Neural cell (in vitro differentiated cells): ENCODE results near the gene OTUD4. TPM values are rescaled to one million over a fixed set of nuclear protein-coding genes. Genes with fewer than 3 reads are reported as not detected.
A peak's percentile ranks its signal among the peaks of the same experiment; 100 is the strongest.
"Not testable (repeated sequence)": the region's sequence is repeated elsewhere in the genome, so short reads cannot be mapped to it uniquely, and the experiment has no call there.

ENCODE experiments used
- H2AFZ ChIP-seq: fragments of 200-600, 300-800 bp; sonication (generic), shearing (Covaris generic); 2 replicates; pipeline ENCODE4 v1.6.0; 2014; ENCODE audit warnings: low read depth, mild to moderate bottlenecking, antibody characterized with exemption, low read length, moderate library complexity
- H3F3A ChIP-seq: fragments of 200-600 bp; shearing (Covaris generic); 2 replicates; pipeline ENCODE4 v1.6.1; 2016; ENCODE audit warnings: mild to moderate bottlenecking, moderate library complexity, mixed read lengths, antibody characterized with exemption, low read length; ENCODE audit not compliant: insufficient read depth, poor library complexity, severe bottlenecking
- H3K27ac ChIP-seq: fragments of 200-600, 300-800 bp; sonication (generic), shearing (Covaris generic); 2 replicates; pipeline ENCODE4 v1.5.1; 2014; ENCODE audit warnings: mild to moderate bottlenecking, low read length, moderate library complexity
- H3K27me3 ChIP-seq: fragments of 300-800, 200-600 bp; sonication (generic), shearing (Covaris generic); 2 replicates; pipeline ENCODE4 v1.6.0; 2014; ENCODE audit warnings: mild to moderate bottlenecking, low read depth, low read length, moderate library complexity; ENCODE audit not compliant: insufficient read depth
- H3K36me3 ChIP-seq: fragments of 300-800, 200-600 bp; sonication (generic), shearing (Covaris generic); 2 replicates; pipeline ENCODE4 v1.5.1; 2014; ENCODE audit warnings: mild to moderate bottlenecking, antibody characterized with exemption, low read length, moderate library complexity; ENCODE audit not compliant: insufficient read depth
- H3K4me2 ChIP-seq: fragments of 300-800, 200-600 bp; sonication (generic), shearing (Covaris generic); 2 replicates; pipeline ENCODE4 v1.6.0; 2014; ENCODE audit warnings: mild to moderate bottlenecking, low read length
- H3K4me3 ChIP-seq: fragments of 300-800, 200-600 bp; sonication (generic), shearing (Covaris generic); 2 replicates; pipeline ENCODE4 v1.5.1; 2014; ENCODE audit warnings: mild to moderate bottlenecking, low read length, moderate library complexity
- H3K79me2 ChIP-seq: fragments of 200-600 bp; shearing (Covaris generic); replicated peaks from 2 replicates; pipeline ENCODE4 v1.6.0; 2014; ENCODE audit warnings: mild to moderate bottlenecking, low read length, moderate library complexity; ENCODE audit not compliant: insufficient read depth
- H3K9ac ChIP-seq: fragments of 300-800, 200-600 bp; sonication (generic), shearing (Covaris generic); 2 replicates; pipeline ENCODE4 v1.6.1; 2016; ENCODE audit warnings: mild to moderate bottlenecking, low read length, mixed read lengths
- H3K9me2 ChIP-seq: fragments of 200-600 bp; shearing (Covaris generic); 2 replicates; pipeline ENCODE4 v1.6.1; 2016; ENCODE audit warnings: mild to moderate bottlenecking, low read length, mixed read lengths; ENCODE audit not compliant: insufficient read depth
- H3K9me3 ChIP-seq: fragments of 200-600, 300-800 bp; sonication (generic), shearing (Covaris generic); 2 replicates; pipeline ENCODE4 v1.6.1; 2016; ENCODE audit warnings: mild to moderate bottlenecking, mixed run types, low read length, moderate library complexity, mixed read lengths
- H4K20me1 ChIP-seq: fragments of 200-600 bp; shearing (Covaris generic); 2 replicates; pipeline ENCODE4 v1.6.1; 2016; ENCODE audit warnings: mild to moderate bottlenecking, mixed run types; ENCODE audit not compliant: insufficient read depth
- EP300 ChIP-seq: fragments of 450-650 bp; conservative IDR thresholded peaks from 2 replicates; pipeline ENCODE4 v1.6.1; 2014; ENCODE audit warnings: antibody characterized with exemption, mild to moderate bottlenecking, moderate library complexity; ENCODE audit not compliant: poor library complexity, severe bottlenecking
- EZH2 ChIP-seq: fragments of 200-600, 300-800 bp; shearing (Covaris generic), sonication (generic); IDR thresholded peaks from 2 replicates; pipeline ENCODE4 v1.6.1; 2014; ENCODE audit warnings: antibody characterized with exemption, low read length, borderline replicate concordance, mild to moderate bottlenecking; ENCODE audit not compliant: insufficient read depth, poor library complexity, severe bottlenecking
- MXI1 ChIP-seq: fragments of 450-650 bp; conservative IDR thresholded peaks from 2 replicates; pipeline ENCODE4 v1.6.1; 2014; ENCODE audit warnings: antibody characterized with exemption, mild to moderate bottlenecking; ENCODE audit not compliant: poor library complexity, severe bottlenecking
- POLR2AphosphoS5 ChIP-seq: IDR thresholded peaks from 2 replicates; pipeline ENCODE4 v1.6.1; 2012
- RAD21 ChIP-seq: fragments of 450-650 bp; conservative IDR thresholded peaks from 2 replicates; pipeline ENCODE4 v1.6.1; 2014; ENCODE audit warnings: antibody characterized with exemption, mild to moderate bottlenecking, moderate library complexity
- SMC3 ChIP-seq: fragments of 450-650 bp; conservative IDR thresholded peaks from 2 replicates; pipeline ENCODE4 v1.6.1; 2014; ENCODE audit warnings: antibody characterized with exemption, mild to moderate bottlenecking, moderate library complexity; ENCODE audit not compliant: poor library complexity
- TAF1 ChIP-seq: IDR thresholded peaks from 2 replicates; pipeline ENCODE4 v1.6.1; 2012; ENCODE audit warnings: low read depth
- polyA plus RNA-seq: library from polyadenylated mRNA; depleted of rRNA; stranded (reverse); fragments of >200 nt; gene quantifications from 2 replicates; pipeline ENCODE4 v1.2.3, GENCODE V29; 2014
- TF ChIP-seq, protein P1 (sequence below): IDR thresholded peaks from 2 replicates; pipeline ENCODE4 v1.6.1; 2012; ENCODE audit warnings: borderline replicate concordance
- TF ChIP-seq, protein P2 (sequence below): fragments of 450-650 bp; IDR thresholded peaks from 2 replicates; pipeline ENCODE4 v1.5.1; 2014; ENCODE audit warnings: antibody characterized with exemption, mild to moderate bottlenecking, moderate library complexity; ENCODE audit not compliant: poor library complexity, severe bottlenecking

Gene OTUD4
- polyA plus RNA-seq, 1 donor from 2014 or later = 15.1 TPM

DNA sequence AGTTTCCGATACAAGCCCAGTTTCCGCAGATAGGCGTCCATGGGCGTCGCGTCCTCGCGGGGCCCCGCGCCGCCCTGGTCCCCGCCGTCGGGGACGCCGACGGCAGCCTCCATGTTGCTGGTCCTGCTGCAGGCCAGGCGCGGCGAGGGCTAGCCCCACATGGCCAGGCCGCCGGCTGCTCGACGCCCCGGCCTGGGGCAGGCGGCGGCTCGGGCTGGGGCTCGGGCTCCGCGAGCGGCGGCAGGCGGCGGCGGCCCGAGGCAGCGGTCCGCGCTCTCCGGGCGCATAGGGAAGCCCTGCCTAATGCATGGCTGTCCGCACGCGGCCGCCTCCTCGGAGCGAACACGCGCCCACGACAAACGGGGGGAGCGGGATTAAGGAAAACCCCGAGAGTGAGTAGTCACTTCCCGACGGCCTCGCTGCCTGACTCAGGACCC is 510 bp downstream of the OTUD4 start:
- TF ChIP-seq MXI1 = peak; percentile 11
- not testable (repeated sequence) for H3K27me3 ChIP-seq, H4K20me1 ChIP-seq, H3K9me3 ChIP-seq, H3F3A ChIP-seq, H3K4me2 ChIP-seq, H3K36me3 ChIP-seq, H3K9me2 ChIP-seq
- H3K4me3 ChIP-seq = peak overlapping the region; percentile 84
- H3K79me2 ChIP-seq = peaks cover 42% of the 10 kb centered on the region
- peak overlapping the region; percentile 81 for H3K9ac ChIP-seq
- H2AFZ ChIP-seq = peak overlapping the region; percentile 27
- peak overlapping the region; percentile 68 for H3K27ac ChIP-seq

DNA sequence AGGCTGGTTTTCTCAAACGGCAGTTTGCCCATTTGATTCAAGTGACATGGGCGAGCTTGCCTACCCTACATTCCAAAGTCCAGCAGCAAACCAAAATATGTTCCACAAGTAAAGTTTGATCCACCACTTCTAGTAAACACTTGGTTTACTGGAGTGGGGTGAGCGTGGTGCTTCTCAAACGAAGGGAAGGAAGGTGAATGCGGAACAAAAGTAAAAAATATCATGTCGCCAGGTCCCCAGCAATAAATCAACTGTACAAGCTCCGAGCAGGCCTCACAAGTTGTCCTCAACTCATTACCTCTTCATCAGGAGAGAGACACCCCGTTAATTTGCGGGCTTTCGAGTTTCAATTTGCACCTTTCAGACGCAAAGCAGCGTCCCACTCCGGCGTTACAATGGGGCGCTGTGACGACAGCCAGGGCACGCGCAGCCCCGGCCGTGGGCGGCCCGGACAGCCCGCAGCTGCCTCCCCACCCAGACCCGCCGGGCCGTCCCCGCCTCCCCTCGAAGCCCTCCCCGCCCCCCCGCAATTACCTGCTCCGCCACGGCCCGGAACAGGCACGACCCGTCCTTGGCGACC is 1.0 kb downstream of the OTUD4 start:
- Histone ChIP-seq H3K9me3 (no peaks in the 10 kb centered on the region), H4K20me1 (no peaks in the 10 kb centered on the region), H3K4me2 (peak overlapping the region; percentile 56), H3K9ac (peak overlapping the region; percentile 81), H3K27ac (no peak overlapping the region), H3K79me2 (peaks cover 45% of the 10 kb centered on the region), H3F3A (peaks cover 3% of the 10 kb centered on the region), H3K36me3 (no peaks in the 10 kb centered on the region), H2AFZ (peak overlapping the region; percentile 5), H3K4me3 (peak overlapping the region; percentile 84), H3K27me3 (no peaks in the 10 kb centered on the region), H3K9me2 (no peaks in the 10 kb centered on the region)
- TF ChIP-seq EP300 = no peak
- TF ChIP-seq POLR2AphosphoS5 = no peak
- no peak for TF ChIP-seq EZH2
- TF ChIP-seq RAD21 = no peak
- TF ChIP-seq SMC3 = no peak
- no peak for TF ChIP-seq MXI1
- TF ChIP-seq TAF1 = no peak
- TF ChIP-seq, protein P1, sequence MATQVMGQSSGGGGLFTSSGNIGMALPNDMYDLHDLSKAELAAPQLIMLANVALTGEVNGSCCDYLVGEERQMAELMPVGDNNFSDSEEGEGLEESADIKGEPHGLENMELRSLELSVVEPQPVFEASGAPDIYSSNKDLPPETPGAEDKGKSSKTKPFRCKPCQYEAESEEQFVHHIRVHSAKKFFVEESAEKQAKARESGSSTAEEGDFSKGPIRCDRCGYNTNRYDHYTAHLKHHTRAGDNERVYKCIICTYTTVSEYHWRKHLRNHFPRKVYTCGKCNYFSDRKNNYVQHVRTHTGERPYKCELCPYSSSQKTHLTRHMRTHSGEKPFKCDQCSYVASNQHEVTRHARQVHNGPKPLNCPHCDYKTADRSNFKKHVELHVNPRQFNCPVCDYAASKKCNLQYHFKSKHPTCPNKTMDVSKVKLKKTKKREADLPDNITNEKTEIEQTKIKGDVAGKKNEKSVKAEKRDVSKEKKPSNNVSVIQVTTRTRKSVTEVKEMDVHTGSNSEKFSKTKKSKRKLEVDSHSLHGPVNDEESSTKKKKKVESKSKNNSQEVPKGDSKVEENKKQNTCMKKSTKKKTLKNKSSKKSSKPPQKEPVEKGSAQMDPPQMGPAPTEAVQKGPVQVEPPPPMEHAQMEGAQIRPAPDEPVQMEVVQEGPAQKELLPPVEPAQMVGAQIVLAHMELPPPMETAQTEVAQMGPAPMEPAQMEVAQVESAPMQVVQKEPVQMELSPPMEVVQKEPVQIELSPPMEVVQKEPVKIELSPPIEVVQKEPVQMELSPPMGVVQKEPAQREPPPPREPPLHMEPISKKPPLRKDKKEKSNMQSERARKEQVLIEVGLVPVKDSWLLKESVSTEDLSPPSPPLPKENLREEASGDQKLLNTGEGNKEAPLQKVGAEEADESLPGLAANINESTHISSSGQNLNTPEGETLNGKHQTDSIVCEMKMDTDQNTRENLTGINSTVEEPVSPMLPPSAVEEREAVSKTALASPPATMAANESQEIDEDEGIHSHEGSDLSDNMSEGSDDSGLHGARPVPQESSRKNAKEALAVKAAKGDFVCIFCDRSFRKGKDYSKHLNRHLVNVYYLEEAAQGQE = no peak
- TF ChIP-seq, protein P2, sequence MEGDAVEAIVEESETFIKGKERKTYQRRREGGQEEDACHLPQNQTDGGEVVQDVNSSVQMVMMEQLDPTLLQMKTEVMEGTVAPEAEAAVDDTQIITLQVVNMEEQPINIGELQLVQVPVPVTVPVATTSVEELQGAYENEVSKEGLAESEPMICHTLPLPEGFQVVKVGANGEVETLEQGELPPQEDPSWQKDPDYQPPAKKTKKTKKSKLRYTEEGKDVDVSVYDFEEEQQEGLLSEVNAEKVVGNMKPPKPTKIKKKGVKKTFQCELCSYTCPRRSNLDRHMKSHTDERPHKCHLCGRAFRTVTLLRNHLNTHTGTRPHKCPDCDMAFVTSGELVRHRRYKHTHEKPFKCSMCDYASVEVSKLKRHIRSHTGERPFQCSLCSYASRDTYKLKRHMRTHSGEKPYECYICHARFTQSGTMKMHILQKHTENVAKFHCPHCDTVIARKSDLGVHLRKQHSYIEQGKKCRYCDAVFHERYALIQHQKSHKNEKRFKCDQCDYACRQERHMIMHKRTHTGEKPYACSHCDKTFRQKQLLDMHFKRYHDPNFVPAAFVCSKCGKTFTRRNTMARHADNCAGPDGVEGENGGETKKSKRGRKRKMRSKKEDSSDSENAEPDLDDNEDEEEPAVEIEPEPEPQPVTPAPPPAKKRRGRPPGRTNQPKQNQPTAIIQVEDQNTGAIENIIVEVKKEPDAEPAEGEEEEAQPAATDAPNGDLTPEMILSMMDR = no peak
